Uterus (tissue), 2 donors: Measurements from ENCODE around the gene PDE4D.

Source experiments
- POLR2A ChIP-seq, 2 donors: fragments of 450-650 bp; IDR thresholded peaks; one replicate each; pipeline ENCODE4 v1.6.1; 2016; ENCODE audit warnings: antibody characterized with exemption in 2 of 2, mild to moderate bottlenecking in 1 of 2, moderate library complexity in 1 of 2
- TF ChIP-seq, protein P1 (sequence below), 4 experiments: fragments of 200-600 bp in 2 of 4; fragments of 450-650 bp in 2 of 4; sonication (generic) in 2 of 4; IDR thresholded peaks; one replicate each; pipeline ENCODE4 v1.5.1; 2016 to 2019; ENCODE audit warnings: antibody characterized with exemption in 4 of 4, mild to moderate bottlenecking in 2 of 4, moderate library complexity in 1 of 4

DNA sequence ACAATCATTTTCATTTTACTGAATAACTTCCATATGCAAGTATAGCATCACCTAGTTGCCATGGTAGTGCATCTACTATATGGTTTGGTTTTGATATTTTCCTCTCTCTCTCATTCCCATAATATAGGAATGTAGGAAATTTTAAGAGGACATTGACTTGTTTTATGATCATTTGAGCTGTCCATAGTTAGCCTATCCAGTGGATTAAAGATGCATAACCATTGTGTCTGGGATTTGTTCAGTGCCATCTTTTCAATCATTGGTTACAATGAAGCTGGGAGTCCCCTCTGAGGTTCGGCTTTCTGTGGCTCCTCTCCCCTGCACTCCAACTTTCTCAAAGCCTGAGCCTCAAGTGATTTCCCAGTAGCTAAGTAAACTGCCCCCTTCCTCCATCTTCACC is 852.2 kb downstream of the PDE4D start:
- TF ChIP-seq, protein P1, sequence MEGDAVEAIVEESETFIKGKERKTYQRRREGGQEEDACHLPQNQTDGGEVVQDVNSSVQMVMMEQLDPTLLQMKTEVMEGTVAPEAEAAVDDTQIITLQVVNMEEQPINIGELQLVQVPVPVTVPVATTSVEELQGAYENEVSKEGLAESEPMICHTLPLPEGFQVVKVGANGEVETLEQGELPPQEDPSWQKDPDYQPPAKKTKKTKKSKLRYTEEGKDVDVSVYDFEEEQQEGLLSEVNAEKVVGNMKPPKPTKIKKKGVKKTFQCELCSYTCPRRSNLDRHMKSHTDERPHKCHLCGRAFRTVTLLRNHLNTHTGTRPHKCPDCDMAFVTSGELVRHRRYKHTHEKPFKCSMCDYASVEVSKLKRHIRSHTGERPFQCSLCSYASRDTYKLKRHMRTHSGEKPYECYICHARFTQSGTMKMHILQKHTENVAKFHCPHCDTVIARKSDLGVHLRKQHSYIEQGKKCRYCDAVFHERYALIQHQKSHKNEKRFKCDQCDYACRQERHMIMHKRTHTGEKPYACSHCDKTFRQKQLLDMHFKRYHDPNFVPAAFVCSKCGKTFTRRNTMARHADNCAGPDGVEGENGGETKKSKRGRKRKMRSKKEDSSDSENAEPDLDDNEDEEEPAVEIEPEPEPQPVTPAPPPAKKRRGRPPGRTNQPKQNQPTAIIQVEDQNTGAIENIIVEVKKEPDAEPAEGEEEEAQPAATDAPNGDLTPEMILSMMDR (IDR thresholded peaks at IDR 0.05), result no peak
- no peak for TF ChIP-seq POLR2A (IDR thresholded peaks at IDR 0.05)
